Progenitor cell of endocrine pancreas (in vitro differentiated cells): ENCODE results near the gene TMEM121. TPM values are rescaled to one million over a fixed set of nuclear protein-coding genes. Genes with fewer than 3 reads are reported as not detected.

Experiments
- DNase-seq: peaks from one replicate; pipeline ENCODE4 v3.0.0; 2021; ENCODE audit warnings: low spot score; ENCODE audit not compliant: unreplicated experiment
- H3K27ac Mint-ChIP-seq: 2 replicates; pipeline ENCODE4 v1.8.0; 2021; ENCODE audit warnings: mild to moderate bottlenecking, moderate library complexity, mixed read lengths
- H3K27me3 Mint-ChIP-seq: 2 replicates; pipeline ENCODE4 v1.8.0; 2021; ENCODE audit warnings: mixed read lengths
- H3K36me3 Mint-ChIP-seq: 2 replicates; pipeline ENCODE4 v1.8.0; 2022; ENCODE audit warnings: mixed read lengths; ENCODE audit not compliant: insufficient read depth
- H3K4me1 Mint-ChIP-seq: 2 replicates; pipeline ENCODE4 v1.8.0; 2021; ENCODE audit warnings: low read depth, mixed read lengths
- H3K4me3 Mint-ChIP-seq: 2 replicates; pipeline ENCODE4 v1.8.0; 2021; ENCODE audit warnings: low read depth, mild to moderate bottlenecking, moderate library complexity, mixed read lengths
- H3K9me3 Mint-ChIP-seq: 2 replicates; pipeline ENCODE4 v1.8.0; 2021; ENCODE audit warnings: low read depth, mixed read lengths
- total RNA-seq: library from RNA; stranded (reverse); gene quantifications from 2 replicates; pipeline ENCODE4 v1.2.1, GENCODE V29; 2021
- TF ChIP-seq, protein P1 (sequence below): fragments of 200-600 bp; sonication (generic); IDR thresholded peaks from one replicate; pipeline ENCODE4 v1.5.0; 2021; ENCODE audit warnings: antibody characterized with exemption, mild to moderate bottlenecking; ENCODE audit not compliant: unreplicated experiment

The TMEM121 gene
- total RNA-seq, 1 donor from 2014 or later: 4.5 TPM

- TF ChIP-seq, protein P1, sequence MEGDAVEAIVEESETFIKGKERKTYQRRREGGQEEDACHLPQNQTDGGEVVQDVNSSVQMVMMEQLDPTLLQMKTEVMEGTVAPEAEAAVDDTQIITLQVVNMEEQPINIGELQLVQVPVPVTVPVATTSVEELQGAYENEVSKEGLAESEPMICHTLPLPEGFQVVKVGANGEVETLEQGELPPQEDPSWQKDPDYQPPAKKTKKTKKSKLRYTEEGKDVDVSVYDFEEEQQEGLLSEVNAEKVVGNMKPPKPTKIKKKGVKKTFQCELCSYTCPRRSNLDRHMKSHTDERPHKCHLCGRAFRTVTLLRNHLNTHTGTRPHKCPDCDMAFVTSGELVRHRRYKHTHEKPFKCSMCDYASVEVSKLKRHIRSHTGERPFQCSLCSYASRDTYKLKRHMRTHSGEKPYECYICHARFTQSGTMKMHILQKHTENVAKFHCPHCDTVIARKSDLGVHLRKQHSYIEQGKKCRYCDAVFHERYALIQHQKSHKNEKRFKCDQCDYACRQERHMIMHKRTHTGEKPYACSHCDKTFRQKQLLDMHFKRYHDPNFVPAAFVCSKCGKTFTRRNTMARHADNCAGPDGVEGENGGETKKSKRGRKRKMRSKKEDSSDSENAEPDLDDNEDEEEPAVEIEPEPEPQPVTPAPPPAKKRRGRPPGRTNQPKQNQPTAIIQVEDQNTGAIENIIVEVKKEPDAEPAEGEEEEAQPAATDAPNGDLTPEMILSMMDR: no peak
- H3K4me3 Mint-ChIP-seq: peak within 1 kb of the TSS; percentile 44
- no peaks in the 10 kb centered on the region for H3K9me3 Mint-ChIP-seq
- no peak within 1 kb of the TSS for H3K27ac Mint-ChIP-seq
- H3K4me1 Mint-ChIP-seq: peaks cover 15% of the 10 kb centered on the region
- H3K27me3 Mint-ChIP-seq: peaks cover 25% of the 10 kb centered on the region
- no peaks in the 10 kb centered on the region for H3K36me3 Mint-ChIP-seq
- DNase-seq: no peak
Measured at GRCh38 chr14:105486163-105486973, 40.0 kb upstream of the TMEM121 start, which contains the start of gene CRIP1. TSS of gene CRIP1 (plus strand) at chr14:105486886. CDS start at chr14:105487260, 374 bp downstream.

DNA sequence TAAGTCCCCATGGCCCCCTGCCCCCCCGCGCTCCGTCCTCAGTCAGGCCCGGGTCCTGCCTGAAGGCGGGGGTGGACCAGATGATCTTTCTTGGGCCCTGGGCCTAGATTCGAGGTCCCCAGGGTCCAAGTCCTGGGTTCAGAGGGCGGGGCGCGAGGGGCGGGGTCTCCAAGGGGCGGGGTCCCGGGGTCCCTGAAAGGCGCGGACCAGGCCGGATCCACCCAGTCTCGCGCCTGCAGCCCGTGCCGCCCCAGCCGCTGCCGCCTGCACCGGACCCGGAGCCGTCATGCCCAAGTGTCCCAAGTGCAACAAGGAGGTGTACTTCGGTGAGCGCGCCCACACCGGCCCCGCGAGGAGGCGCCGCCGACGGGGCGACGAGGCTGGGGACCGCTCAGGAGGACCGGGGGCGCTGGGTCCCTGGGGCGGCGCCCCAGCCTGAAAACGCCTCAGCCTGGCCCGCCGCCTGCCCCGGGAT, 39.4 kb upstream of the TMEM121 start:
- DNase-seq: no peak
- Mint-ChIP-seq H3K27ac (no peak overlapping the region), H3K9me3 (no peaks in the 10 kb centered on the region), H3K36me3 (no peaks in the 10 kb centered on the region), H3K27me3 (peaks cover 22% of the 10 kb centered on the region), H3K4me3 (no peak overlapping the region), H3K4me1 (peaks cover 11% of the 10 kb centered on the region)
- TF ChIP-seq, protein P1: no peak

GRCh38 chr14:105487449-105487985, 38.9 kb upstream of the TMEM121 start:
- TF ChIP-seq, protein P1: no peak
- Mint-ChIP-seq H3K27me3 (peaks cover 18% of the 10 kb centered on the region), H3K36me3 (no peaks in the 10 kb centered on the region), H3K9me3 (no peaks in the 10 kb centered on the region), H3K27ac (no peak overlapping the region), H3K4me3 (peak overlapping the region; percentile 44), H3K4me1 (peaks cover 6% of the 10 kb centered on the region)
- no peak for DNase-seq

- TF ChIP-seq, protein P1: no peak
- Mint-ChIP-seq H3K27ac (no peak overlapping the region), H3K4me3 (peak overlapping the region; percentile 44), H3K36me3 (no peaks in the 10 kb centered on the region), H3K9me3 (no peaks in the 10 kb centered on the region), H3K4me1 (peaks cover 6% of the 10 kb centered on the region), H3K27me3 (peaks cover 18% of the 10 kb centered on the region)
- DNase-seq: no peak
Measured at GRCh38 chr14:105487986-105488777, 38.2 kb upstream of the TMEM121 start.
